NCI-H446 treated with DMSO at 0.1 percent for 48 hours (cell line): Measurements from ENCODE around the gene SCAPER.
A peak's percentile ranks its signal among the peaks of the same experiment; 100 is the strongest.
"Not testable (repeated sequence)": the region's sequence is repeated elsewhere in the genome, so short reads cannot be mapped to it uniquely, and the experiment has no call there.

Experiments used
- DNase-seq: peaks from one replicate; lab custom pipeline; 2025; lab: John Stamatoyannopoulos, UW

The SCAPER gene

DNA sequence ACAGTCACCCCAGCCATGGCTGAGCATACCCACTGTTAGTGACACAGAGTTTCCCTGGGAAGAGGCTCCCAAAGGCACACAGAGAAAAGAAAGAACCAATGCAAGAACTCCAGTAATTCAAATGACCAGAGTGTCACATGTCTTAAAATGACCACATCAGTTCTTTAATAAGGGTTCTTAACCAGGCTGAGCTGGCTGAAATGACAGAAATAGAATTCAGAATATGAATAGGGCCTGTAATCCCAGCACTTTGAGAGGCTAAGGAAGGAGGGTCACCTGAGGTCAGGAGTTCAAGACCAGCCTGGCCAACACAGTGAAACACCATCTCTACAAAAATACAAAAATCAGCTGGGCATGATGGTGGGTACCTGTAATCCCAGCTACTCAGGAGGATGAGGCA, 54.8 kb downstream of the SCAPER start:
- DNase-seq: not testable (repeated sequence)

DNA sequence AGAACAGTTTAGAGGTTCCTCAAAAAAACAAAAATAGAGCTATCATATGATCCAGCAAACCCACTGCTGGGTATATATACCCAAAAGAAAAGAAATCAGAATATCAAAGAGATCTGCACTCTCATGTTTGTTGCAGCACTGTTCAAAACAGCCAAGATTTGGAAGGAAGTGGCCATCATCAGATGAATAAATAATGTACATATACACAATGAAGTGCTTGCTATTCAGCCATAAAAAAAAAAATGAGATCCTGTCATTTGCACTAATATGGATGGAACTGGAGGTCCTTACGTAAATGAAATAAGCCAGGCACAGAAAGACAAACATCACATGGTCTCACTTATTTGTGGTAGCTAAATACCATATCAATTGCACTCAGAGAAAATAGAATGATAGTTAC, 58.4 kb downstream of the SCAPER start:
- DNase-seq: no peak

DNA sequence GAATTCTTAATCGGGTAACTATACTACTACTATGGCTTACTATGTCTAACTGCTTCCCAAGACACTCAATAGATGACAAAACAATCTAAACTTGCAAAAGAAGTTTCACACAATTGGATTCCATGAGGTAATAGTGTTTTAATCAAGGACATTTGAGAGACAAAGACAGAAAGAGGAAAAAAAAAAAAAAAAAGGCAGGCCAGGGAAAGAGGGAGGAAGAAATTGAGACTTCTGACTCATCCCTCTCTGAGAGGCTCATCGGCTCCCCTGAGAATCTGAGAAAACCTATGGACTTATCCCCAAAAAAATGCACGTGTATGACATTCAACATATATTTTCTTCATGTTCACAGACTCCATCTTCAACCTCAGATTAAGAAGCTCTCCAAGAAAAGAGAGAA, 61.0 kb downstream of the SCAPER start:
- no peak for DNase-seq

DNA sequence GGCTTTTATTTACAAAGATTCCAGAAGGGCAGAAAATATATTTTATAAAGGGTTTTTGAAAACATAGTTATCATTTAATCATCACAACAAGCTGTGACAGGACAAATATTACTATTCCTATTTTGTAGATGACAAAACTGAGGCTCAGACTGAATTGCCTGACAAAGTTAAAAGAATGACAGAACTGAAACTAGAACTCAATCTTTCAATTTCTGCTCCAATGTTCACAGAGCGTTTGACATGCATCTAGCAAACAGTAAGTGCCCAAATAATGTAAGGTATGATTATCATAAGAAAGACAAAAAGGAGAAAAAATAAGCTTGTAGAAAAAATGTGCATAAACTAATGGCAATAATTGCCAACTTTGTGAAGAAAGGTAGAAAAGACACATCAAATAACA, 61.9 kb downstream of the SCAPER start:
- DNase-seq: no peak

DNA sequence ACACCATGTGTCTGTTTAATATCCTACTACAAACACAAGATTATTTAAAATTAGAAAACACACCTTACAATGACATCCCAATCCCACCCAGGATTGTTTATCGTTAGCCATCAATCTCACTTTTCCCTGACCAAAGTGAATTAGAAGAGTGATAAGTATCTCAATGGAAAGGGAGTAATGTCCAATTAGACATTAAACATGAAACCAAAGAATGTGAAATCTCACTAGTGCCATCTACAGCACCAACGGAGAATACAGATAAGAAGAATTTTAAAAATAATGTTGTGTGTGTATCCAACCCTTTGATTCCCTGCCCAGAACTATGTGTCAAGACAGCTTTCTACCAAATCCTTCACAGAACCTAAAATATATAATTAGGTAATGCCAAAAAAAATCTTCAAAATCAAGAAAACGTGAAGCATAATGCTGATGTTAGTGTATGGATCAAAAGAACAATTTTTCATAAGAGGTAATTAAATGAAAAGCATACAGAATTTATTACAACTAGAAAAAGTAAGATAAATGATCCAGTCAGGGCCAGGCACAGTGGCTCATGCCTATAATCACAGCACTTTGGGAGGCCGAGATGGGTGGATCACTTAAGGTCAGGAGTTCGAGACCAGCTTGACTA, 64.2 kb downstream of the SCAPER start:
- peak; percentile 5 for DNase-seq

DNA sequence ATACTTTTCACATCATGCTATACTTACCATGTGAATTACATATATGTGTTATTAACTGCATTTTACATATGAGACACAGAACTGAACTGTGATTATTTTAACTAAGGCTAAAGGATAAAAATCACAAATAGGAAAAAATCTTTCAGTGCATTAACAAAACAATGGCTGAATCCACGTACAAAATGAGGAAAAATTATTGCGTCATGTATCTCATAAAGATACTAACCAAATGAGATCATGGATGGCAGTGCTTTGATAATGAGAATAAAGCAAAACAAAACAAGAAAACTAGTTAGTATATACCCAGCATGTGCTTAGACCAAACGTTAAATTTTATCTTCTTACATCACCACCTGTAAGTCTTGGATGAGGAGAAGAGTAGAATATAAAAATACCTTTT, 66.0 kb downstream of the SCAPER start:
- no peak for DNase-seq

DNA sequence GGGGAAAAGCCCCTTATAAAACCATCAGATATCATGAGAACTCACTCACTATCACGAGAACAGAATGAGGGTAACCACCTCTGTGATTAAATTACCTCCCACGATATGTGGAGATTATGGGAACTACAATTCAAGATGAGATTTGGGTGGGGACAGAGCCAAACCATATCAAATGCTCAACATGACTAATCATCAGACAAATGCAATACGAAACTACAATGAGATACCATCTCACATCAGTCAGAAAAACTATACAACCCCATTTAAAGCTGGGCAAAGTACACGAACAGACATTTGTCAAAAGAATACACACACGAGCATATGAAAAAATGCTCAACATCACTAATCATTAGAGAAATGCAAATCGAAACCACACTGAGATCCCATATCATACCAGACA, 67.7 kb downstream of the SCAPER start:
- no peak for DNase-seq

DNA sequence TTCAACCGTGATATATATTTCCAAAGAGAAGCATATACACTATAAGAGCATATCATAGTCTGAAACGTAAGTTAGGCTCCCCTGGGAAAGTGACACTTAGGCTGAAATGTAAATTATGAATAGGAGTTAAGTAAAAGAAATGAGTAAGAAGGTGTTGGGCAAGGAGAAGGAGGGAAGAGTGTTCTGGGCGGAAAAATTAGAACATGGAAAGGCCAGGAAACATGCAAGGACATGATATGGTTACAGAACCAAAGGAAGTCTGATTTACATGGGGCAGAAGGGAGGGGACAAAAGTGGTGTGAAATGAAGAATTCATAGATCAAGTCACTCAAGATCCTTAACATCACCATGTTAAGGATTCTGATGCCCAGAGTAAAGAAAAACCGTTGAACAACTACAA, 75.2 kb downstream of the SCAPER start:
- DNase-seq: no peak

DNA sequence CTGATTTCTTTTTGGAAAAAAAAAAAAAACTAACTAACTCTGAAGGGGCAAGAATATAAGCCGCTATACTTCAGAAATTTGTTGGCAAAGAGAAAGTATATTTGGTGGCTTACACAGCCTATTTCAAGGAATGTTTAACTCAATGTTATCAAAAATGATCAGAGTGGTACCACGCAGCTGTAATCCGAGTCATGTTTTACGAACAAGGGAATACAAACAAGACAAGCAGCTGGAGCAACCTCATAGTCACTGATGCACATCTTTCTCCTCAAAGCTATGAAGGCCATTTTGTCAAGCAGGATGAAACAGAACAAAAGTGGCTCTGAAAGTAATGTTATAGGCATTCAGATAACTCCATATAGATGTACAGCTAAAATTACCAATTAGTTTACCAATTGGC, 81.2 kb downstream of the SCAPER start:
- no peak for DNase-seq

DNA sequence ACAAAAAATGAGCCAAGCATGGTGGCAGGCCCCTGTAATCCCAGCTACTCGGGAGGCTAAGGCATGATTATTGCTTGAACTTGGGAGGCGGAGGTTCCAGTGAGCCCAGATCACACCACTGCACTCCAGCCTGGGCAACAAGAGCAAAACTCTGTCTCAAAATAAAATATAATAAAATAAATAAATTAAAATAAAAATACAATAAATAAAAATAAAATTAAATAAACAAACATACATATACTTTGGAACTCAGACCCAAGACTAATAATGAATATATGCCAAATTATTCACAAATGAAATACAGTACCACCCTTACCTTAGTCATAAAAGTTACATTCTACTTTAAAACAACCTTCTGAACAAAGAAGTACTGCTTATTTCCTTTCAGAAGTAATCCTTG, 81.8 kb downstream of the SCAPER start:
- no peak for DNase-seq

DNA sequence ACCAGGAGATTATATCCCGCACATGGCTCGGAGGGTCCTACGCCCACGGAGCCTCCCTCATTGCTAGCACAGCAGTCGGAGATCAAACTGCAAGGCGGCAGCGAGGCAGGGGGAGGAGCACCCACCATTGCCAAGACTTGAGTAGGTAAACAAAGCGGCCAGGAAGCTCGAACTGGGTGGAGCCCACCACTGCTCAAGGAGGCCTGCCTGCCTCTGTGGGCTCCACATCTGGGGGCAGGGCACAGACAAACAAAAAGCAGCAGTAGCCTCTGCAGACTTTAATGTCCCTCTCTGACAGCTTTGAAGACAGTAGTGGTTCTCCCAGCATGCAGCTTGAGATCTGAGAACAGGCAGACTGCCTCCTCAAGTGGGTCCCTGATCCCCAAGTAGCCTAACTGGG, 86.2 kb downstream of the SCAPER start:
- DNase-seq: not testable (repeated sequence)

DNA sequence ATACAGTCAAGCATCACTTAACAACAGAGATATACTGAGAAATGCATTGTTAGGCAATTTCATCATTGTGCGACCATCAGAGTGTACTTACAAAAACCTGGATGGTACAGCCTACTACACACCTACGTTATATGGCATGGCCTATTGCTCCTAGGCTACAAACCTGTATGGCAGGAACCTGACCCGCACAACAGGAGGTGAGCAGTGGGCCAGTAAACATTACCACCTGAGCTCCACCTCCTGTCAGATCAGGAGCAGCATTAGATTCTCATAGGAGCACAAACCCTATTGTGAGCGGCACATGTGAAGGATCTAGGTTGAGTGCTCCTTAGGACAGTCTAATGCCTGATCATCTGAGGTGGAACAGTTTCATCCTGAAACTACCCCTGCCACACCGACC, 89.7 kb downstream of the SCAPER start:
- no peak for DNase-seq

DNA sequence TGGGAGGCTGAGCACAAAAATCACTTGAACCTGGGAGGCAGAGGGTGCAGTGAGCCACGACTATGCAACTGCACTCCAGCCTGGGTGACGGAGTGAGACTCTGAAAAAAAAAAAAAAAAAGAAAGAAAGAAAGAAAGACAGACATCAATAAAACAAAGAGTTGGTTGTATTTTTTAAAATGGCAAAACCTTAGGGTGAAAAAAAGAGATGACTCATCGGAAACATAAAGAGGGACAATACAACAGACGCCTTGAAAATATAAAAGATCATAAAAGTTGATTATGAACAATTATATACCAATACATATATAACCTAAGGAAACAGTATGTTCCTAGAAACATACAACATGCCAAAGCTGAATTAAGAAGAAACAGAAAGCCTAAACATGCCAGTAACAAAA, 92.8 kb downstream of the SCAPER start:
- no peak for DNase-seq

DNA sequence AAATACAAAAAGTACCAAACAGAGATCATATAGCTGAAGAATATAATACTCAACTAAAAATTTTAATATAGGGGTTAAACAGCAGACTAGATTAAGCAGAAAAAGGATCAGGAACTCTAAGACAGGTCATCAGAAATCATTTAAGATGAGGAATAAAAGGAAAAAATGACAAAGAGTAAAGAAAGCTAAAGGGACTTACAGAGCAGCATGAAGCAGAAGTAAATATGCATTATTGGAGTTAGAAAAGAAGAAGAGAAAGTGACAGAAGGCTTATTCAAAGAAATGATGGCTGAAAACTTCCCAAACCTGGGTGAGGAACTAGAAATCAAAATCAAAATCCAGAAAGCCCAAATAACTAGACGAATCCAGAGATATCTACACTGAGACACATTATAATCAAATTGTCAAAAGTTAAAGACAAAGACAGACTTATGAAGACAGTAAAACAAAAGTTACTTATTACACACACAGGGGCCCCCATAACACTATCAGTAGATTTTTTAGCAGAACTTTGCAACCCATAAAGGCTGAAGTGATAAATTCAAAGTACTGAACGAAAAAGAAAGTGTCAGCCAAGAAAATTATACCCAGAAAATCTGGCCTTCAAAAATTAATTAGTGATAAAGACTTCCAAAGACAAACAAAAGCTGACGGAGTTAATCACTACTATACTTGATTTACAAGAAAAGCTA, 95.6 kb downstream of the SCAPER start:
- no peak for DNase-seq

DNA sequence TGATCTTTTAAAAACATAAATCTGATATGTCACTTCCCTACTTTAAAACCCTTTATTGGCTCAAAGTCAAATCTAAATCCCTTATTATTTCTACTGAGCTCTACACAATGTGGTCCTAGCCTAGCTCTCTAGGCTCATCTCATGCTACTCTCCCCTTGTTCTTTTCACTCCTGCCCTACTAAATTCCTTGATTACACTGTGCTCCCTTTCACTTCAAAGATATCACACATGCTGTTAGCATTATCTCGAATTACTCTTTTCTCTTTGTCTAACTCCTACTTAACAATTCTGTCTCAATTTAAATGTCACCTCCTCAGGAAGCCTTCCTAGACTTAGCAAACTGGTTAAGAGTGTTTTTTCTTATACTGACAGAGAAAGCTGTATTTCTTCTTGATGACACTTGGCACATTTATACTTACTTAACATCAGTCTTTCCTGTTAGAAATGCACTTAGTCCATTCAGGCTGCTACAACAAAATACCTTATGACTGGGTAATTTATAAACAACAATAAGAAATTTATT, 102.0 kb downstream of the SCAPER start:
- no peak for DNase-seq

DNA sequence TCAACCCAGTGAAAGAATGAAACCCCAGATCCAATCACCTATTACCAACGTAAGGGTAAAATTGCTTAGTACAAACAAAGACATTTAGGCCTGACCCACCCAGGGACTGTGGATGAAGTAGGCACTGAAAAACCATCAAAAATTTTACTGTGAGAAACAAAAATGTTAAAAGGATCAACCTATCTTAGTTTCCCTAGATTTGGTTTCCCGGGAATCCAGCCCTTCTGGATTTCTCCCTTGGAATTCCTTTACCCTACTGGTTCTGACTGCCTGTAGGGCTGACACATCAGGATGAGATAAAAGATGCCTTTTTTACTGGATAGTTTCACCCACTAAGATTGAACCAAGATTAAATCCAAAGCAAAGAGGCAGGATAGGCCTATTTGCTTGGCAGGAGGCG, 102.7 kb downstream of the SCAPER start:
- DNase-seq: no peak

DNA sequence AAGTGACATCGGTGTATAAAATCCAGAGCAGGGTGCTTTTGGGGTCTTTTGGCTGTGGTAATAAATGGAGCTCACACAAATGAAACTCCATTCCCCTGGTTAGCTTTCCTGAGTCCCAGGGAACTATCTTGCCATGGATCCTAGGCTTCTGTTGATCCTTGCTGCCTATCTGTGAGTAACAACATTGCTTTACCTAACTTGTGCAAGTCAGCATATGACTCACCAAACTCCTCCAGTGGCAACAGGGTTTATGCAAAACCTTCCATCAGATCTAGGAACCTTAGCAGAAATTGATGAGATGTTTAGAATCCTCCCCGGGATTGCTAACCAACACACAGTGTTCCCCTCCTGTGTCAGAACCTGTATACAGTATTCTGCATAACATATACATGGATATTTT, 105.4 kb downstream of the SCAPER start:
- no peak for DNase-seq

DNA sequence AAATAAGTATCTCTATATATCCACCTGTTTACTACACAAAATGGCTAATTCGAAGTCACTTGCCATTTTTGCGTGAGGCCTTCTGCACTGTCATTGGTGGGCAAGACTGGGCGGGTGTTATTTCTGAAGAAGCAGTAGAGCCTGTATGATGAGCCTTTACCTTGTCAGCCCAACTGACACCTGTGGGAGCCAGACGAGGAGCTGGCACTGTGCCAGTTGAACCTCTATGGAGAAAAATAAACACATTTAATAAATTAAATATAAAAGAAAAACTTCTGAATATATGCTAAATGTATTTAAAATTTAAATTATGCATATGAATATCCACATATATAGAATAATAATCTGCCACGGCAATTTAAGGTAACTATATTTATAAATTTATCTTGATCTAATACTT, 109.9 kb downstream of the SCAPER start:
- no peak for DNase-seq

DNA sequence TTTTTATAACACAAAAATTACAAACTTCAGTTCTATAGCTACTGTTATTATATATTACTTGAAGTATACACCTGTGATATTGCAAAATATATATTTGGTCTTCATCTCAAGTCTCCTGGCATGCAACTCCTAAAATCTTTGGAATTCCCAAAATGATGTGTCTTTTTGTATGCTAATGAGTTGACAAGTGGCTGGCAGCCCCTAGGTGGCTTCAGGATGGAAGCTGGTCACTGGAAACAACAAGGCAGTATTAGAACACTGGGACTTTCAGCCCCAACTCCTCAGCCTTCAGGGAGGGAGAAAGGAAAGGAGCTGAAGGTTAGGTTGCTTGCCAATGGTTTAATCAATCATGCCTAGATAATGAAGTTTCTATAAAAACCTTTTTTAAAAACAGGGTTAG, 112.0 kb downstream of the SCAPER start:
- DNase-seq: no peak

DNA sequence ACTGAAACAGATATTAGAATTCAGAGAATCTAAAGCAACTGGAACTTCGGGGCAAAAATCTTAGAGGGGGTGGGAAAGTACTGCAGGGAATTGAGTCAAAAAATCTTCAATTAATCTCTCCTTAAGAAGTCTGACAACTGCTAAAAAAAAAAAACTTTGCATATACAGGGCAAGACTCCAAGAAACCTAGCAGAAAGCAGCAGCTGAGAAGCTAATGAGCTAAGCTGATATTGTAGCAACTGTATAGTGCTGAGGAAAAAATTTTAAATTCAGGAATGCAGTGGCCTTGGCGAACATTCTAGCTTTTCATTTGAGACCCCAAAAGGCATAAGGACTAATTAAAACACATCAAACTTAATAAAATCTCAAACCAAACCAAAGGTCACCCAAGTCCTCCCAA, 113.6 kb downstream of the SCAPER start:
- no peak for DNase-seq

DNA sequence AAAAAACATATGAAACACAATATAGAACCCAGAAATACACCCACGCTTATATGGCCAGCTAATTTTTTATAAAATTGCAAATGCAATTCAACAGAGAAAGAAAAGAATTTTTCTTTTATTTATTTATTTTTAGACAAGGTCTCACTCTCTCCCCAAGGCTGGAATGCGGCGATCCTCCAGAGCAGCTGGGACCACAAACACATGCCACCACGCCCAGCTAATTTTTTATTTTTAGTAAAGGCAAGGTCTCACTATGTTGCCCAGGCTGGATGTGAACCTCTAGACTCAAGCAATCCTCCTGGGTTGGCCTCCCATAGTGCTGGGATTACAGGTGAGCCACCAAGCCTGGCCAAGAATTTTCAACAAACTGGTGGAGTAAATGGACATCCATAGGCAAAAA, 117.9 kb downstream of the SCAPER start:
- DNase-seq: no peak

DNA sequence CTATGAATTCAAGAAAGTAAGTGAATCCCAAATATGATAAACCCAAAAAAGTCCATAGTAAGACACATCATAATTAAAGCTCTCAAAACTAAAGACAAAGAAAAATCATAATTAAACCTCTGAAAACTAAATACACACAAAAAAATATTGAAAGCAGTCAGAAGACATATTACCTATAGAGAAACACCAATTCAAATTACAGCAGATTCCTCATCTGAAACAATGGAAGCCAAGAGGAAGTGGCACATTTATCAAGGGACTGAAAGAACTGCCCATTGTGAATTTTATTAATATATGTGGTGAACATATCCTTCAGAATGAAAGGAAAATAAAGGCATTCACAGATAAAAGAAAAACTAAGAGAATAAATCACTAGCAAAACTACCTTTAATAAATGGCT, 128.2 kb downstream of the SCAPER start:
- no peak for DNase-seq

DNA sequence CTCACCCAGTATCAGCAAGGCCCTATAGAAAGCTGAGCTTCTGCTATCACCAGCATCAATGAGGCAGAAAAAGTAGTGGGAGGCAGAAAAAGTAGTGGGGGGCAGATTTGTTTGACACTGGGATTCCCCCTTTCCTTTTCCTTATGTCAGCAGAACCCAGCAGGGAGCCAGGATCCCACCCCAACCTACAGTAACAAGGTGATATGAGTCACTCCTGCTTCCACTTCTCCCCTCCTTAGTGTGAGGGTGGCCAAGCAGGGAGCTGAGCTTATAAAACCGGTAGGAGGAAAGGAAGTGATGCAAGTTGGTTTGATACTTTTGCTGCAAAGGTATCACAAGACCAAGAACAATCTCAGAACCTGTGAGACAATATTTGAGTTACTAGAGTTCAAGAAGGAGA, 128.7 kb downstream of the SCAPER start:
- no peak for DNase-seq

DNA sequence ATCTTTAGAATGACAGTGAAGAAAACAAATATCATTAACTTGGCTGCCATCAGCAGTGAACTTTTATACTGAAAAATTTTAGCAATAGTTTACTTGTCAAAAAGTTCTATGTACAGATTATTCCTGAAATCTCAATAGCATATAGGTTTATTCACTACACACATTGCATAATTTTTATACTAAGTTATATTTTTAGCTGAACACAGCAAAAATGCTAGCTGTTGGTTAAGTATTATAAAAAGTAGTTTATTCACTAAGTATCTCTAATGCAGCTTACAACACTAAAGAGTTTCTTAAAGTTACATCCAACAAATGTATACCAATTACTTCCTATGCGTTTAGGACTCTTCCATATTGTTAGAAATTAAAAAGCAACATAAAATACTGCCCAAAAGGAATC, 131.9 kb downstream of the SCAPER start:
- no peak for DNase-seq
